Smooth muscle cell (in vitro differentiated cells): ENCODE data around the gene DNMBP. TPM values are rescaled to one million over a fixed set of nuclear protein-coding genes. Genes with fewer than 3 reads are reported as not detected.

Source experiments
- DNase-seq: peaks from one replicate; lab custom pipeline; 2025; ENCODE audit not compliant: unreplicated experiment; lab: John Stamatoyannopoulos, UW
- H2AFZ ChIP-seq: fragments of 200-600 bp; sonication (generic); 2 replicates; pipeline ENCODE4 v1.6.0; 2016; ENCODE audit warnings: antibody characterized with exemption, low read depth, mild to moderate bottlenecking
- H3F3A ChIP-seq: fragments of 200-600 bp; sonication (generic); 2 replicates; pipeline ENCODE4 v1.6.0; 2017; ENCODE audit warnings: antibody characterized with exemption, low read depth
- H3K27ac ChIP-seq: fragments of 200-600 bp; sonication (generic); 2 replicates; pipeline ENCODE4 v1.5.1; 2016; ENCODE audit warnings: low read depth, mild to moderate bottlenecking
- H3K27me3 ChIP-seq: fragments of 200-600 bp; sonication (generic); 2 replicates; pipeline ENCODE4 v1.6.1; 2016; ENCODE audit warnings: low read depth, mild to moderate bottlenecking
- H3K36me3 ChIP-seq: fragments of 200-600 bp; sonication (generic); 2 replicates; pipeline ENCODE4 v1.5.1; 2016; ENCODE audit warnings: low read depth
- H3K4me1 ChIP-seq: fragments of 200-600 bp; sonication (generic); 2 replicates; pipeline ENCODE4 v1.5.1; 2016; ENCODE audit warnings: low read depth
- H3K4me2 ChIP-seq: fragments of 200-600 bp; sonication (generic); 2 replicates; pipeline ENCODE4 v1.6.0; 2016; ENCODE audit warnings: mild to moderate bottlenecking
- H3K4me3 ChIP-seq: fragments of 200-600 bp; sonication (generic); 2 replicates; pipeline ENCODE4 v1.5.1; 2016; ENCODE audit warnings: mild to moderate bottlenecking
- H3K79me2 ChIP-seq: fragments of 200-600 bp; sonication (generic); 2 replicates; pipeline ENCODE4 v1.6.0; 2016; ENCODE audit warnings: low read depth, mild to moderate bottlenecking
- H3K9ac ChIP-seq: fragments of 200-600 bp; sonication (generic); 2 replicates; pipeline ENCODE4 v1.6.0; 2016; ENCODE audit warnings: low read depth
- H3K9me3 ChIP-seq: fragments of 200-600 bp; sonication (generic); replicated peaks from 2 replicates; pipeline ENCODE4 v1.5.1; 2016; ENCODE audit warnings: low read depth
- H4K20me1 ChIP-seq: fragments of 200-600 bp; sonication (generic); 2 replicates; pipeline ENCODE4 v1.6.0; 2016; ENCODE audit warnings: low read depth
- WGBS: methylation state at CpG from one replicate; pipeline ENCODE4 v1.1.7; 2016; ENCODE audit warnings: low lambda C conversion rate; 5-methylcytosine and 5-hydroxymethylcytosine counted together
- polyA plus RNA-seq: library from polyadenylated mRNA; unstranded; fragments of >200 nt; fragmentation: Nextera tagmentation; extraction: Ambion mirVana; gene quantifications from 2 replicates; pipeline ENCODE4 v1.2.1, GENCODE V29; 2016
- total RNA-seq: library from RNA; depleted of rRNA; stranded (reverse); fragments of >200 nt; gene quantifications from 2 replicates; pipeline ENCODE4 v1.2.3, GENCODE V29; 2014
- TF ChIP-seq, protein P1 (sequence below): fragments of 200-600 bp; sonication (generic); IDR thresholded peaks from 2 replicates; pipeline ENCODE4 v1.5.1; 2017; ENCODE audit warnings: borderline replicate concordance, mild to moderate bottlenecking, antibody characterized with exemption; ENCODE audit not compliant: insufficient read depth, poor library complexity, severe bottlenecking

Gene DNMBP
- total and polyA plus RNA-seq, 2 experiments from 2014 or later = 9.4 to 17.9 TPM

DNA sequence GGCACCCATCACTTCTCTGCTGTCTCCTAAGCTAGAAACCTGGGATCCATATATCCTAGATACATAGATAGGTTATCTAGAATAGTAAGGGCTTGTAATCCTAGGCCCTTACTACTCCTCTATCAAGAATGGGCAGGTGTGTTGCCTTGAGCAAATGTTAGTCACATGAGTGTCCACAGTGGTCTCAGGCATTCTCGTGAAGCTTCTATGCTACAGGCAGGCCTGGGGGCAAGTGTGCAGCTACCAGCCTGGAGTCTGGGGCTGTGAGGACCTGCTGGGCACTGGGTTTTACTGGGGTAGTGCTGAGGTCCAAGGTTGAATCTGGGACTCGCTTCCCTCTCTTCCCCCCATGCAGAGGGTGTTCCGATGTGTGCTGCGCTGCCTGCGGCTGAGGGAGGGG is 135.9 kb downstream of the DNMBP start:
- H3K9me3 ChIP-seq = no peaks in the 10 kb centered on the region
- H3K36me3 ChIP-seq = peaks cover 22% of the 10 kb centered on the region
- WGBS = 98% methylated on average over 5 of the region's 5 CpGs
- TF ChIP-seq, protein P1, sequence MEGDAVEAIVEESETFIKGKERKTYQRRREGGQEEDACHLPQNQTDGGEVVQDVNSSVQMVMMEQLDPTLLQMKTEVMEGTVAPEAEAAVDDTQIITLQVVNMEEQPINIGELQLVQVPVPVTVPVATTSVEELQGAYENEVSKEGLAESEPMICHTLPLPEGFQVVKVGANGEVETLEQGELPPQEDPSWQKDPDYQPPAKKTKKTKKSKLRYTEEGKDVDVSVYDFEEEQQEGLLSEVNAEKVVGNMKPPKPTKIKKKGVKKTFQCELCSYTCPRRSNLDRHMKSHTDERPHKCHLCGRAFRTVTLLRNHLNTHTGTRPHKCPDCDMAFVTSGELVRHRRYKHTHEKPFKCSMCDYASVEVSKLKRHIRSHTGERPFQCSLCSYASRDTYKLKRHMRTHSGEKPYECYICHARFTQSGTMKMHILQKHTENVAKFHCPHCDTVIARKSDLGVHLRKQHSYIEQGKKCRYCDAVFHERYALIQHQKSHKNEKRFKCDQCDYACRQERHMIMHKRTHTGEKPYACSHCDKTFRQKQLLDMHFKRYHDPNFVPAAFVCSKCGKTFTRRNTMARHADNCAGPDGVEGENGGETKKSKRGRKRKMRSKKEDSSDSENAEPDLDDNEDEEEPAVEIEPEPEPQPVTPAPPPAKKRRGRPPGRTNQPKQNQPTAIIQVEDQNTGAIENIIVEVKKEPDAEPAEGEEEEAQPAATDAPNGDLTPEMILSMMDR = no peak
- no peak overlapping the region for H3K4me2 ChIP-seq
- no peaks in the 10 kb centered on the region for H3K79me2 ChIP-seq
- H2AFZ ChIP-seq = no peak overlapping the region
- H3K27me3 ChIP-seq = no peaks in the 10 kb centered on the region
- no peaks in the 10 kb centered on the region for H4K20me1 ChIP-seq
- H3F3A ChIP-seq = no peaks in the 10 kb centered on the region
- no peak overlapping the region for H3K27ac ChIP-seq
- no peak for DNase-seq
- no peak overlapping the region for H3K4me3 ChIP-seq
- no peak overlapping the region for H3K9ac ChIP-seq
- H3K4me1 ChIP-seq = no peaks in the 10 kb centered on the region

GRCh38 chr10:99872367-99873162 is 137.2 kb downstream of the DNMBP start:
- H3K4me1 ChIP-seq = no peaks in the 10 kb centered on the region
- TF ChIP-seq, protein P1 = no peak
- no peak overlapping the region for H3K27ac ChIP-seq
- H3K79me2 ChIP-seq = no peaks in the 10 kb centered on the region
- no peak for DNase-seq
- H3K9me3 ChIP-seq = no peaks in the 10 kb centered on the region
- peaks cover 13% of the 10 kb centered on the region for H3K36me3 ChIP-seq
- WGBS = 60% methylated on average over 5 of the region's 5 CpGs
- H3K9ac ChIP-seq = no peak overlapping the region
- no peaks in the 10 kb centered on the region for H3K27me3 ChIP-seq
- H3F3A ChIP-seq = no peaks in the 10 kb centered on the region
- H4K20me1 ChIP-seq = no peaks in the 10 kb centered on the region
- no peak overlapping the region for H3K4me3 ChIP-seq
- no peak overlapping the region for H3K4me2 ChIP-seq
- no peak overlapping the region for H2AFZ ChIP-seq

DNA sequence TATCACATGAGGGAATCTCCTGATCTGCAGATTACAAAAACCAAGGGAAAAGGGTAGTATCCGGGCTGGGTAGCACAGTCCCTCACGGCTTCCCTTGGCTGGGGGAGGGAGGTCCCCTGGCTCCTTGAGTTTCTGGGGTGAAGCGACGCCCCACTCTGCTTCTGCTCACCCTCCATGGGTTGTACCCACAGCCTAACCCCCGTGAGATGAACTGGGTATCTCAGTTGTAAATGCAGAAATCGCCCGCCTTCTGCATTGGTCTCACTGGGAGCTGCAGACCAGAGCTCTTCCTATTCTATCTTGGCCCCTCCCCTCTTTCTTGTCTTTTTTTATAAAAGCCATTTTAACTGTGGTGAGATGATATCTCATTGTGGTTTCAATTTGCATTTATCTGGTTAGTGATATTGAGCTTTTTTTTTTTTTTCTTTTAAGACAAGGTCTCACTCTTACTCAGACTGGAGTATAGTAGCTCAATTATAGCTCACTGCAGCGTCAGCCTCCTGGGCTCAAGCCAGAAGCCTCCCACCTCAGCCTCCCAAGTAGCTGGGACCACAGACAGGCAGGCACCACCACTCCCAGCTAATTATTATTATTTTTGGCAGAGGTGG is 139.5 kb downstream of the DNMBP start:
- Histone ChIP-seq H3F3A (no peaks in the 10 kb centered on the region), H2AFZ (no peak overlapping the region), H3K9me3 (no peaks in the 10 kb centered on the region), H3K4me3 (no peak overlapping the region), H3K4me2 (no peak overlapping the region), H3K27me3 (no peaks in the 10 kb centered on the region), H3K36me3 (no peaks in the 10 kb centered on the region), H3K9ac (no peak overlapping the region), H3K4me1 (no peaks in the 10 kb centered on the region), H3K27ac (no peak overlapping the region), H4K20me1 (no peaks in the 10 kb centered on the region), H3K79me2 (no peaks in the 10 kb centered on the region)
- 88% methylated on average over 8 of the region's 8 CpGs for WGBS
- DNase-seq = no peak
- TF ChIP-seq, protein P1 = no peak
